ENCODE data around the gene FGR.

- TF ChIP-seq, protein P1, sequence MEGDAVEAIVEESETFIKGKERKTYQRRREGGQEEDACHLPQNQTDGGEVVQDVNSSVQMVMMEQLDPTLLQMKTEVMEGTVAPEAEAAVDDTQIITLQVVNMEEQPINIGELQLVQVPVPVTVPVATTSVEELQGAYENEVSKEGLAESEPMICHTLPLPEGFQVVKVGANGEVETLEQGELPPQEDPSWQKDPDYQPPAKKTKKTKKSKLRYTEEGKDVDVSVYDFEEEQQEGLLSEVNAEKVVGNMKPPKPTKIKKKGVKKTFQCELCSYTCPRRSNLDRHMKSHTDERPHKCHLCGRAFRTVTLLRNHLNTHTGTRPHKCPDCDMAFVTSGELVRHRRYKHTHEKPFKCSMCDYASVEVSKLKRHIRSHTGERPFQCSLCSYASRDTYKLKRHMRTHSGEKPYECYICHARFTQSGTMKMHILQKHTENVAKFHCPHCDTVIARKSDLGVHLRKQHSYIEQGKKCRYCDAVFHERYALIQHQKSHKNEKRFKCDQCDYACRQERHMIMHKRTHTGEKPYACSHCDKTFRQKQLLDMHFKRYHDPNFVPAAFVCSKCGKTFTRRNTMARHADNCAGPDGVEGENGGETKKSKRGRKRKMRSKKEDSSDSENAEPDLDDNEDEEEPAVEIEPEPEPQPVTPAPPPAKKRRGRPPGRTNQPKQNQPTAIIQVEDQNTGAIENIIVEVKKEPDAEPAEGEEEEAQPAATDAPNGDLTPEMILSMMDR (IDR thresholded peaks at IDR 0.05), result no peak
- TF ChIP-seq POLR2AphosphoS5 (IDR thresholded peaks at IDR 0.05; ENCODE audit: low read depth, low read length) (no peak), SIN3A (IDR thresholded peaks at IDR 0.05; ENCODE audit: borderline replicate concordance, low read depth, low read length) (no peak), GATA2 (CRISPR knock-in tag; IDR thresholded peaks at IDR 0.05) (no peak)
Measured at GRCh38 chr1:27664291-27664690, 29.3 kb upstream of the FGR start.
